Measurements from ENCODE around the gene RIC1.
"Not testable (repeated sequence)": the region's sequence is repeated elsewhere in the genome, so short reads cannot be mapped to it uniquely, and the experiment has no call there.

Gene RIC1

GRCh38 chr9:5675046-5675445, 46.1 kb downstream of the RIC1 start:
- DNase-seq: not testable (repeated sequence)

DNA sequence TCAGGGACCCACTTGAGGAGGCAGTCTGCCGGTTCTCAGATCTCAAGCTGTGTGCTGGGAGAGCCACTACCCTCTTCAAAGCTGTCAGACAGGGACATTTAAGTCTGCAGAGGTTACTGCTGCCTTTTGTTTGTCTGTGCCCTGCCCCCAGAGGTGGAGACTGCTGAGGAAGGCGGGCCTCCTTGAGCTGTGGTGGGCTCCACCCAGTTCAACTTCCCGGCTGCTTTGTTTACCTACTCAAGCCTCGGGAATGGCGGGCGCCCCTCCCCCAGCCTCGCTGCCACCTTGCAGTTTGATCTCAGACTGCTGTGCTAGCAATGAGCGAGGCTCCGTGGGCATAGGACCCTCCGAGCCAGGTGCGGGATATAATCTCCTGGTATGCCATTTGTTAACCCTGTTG, 54.7 kb downstream of the RIC1 start:
- not testable (repeated sequence) for DNase-seq

GRCh38 chr9:5684101-5684500, 55.2 kb downstream of the RIC1 start:
- no peak for DNase-seq

- no peak for DNase-seq
Measured at GRCh38 chr9:5688109-5688508, 59.2 kb downstream of the RIC1 start.

GRCh38 chr9:5690278-5690677, 61.4 kb downstream of the RIC1 start:
- no peak for DNase-seq

GRCh38 chr9:5695860-5696259, 67.0 kb downstream of the RIC1 start:
- DNase-seq: no peak

GRCh38 chr9:5696884-5697283, 68.0 kb downstream of the RIC1 start:
- no peak for DNase-seq

GRCh38 chr9:5698004-5698403, 69.1 kb downstream of the RIC1 start:
- DNase-seq: no peak

- DNase-seq: no peak
Measured at GRCh38 chr9:5698810-5699556, 70.1 kb downstream of the RIC1 start.

DNA sequence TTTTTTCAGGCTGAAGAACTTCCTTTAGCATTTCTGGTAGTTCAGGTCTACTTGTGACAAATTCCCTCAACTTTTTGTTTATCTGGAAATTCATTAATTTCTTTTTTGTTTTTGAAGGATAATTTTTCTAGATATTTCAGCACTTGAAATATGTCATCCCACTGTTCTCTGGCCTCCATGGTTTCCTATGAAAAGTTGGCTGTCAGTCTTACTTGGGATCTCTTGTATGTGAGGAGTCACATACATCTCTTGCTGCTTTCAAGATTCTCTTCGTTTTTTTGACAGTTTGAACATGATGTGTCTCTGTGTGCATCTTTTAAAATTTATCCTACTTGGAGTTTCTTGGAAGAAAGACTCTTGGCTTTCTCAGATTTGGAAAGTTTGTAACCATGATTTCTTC, 79.5 kb downstream of the RIC1 start:
- DNase-seq: no peak

DNA sequence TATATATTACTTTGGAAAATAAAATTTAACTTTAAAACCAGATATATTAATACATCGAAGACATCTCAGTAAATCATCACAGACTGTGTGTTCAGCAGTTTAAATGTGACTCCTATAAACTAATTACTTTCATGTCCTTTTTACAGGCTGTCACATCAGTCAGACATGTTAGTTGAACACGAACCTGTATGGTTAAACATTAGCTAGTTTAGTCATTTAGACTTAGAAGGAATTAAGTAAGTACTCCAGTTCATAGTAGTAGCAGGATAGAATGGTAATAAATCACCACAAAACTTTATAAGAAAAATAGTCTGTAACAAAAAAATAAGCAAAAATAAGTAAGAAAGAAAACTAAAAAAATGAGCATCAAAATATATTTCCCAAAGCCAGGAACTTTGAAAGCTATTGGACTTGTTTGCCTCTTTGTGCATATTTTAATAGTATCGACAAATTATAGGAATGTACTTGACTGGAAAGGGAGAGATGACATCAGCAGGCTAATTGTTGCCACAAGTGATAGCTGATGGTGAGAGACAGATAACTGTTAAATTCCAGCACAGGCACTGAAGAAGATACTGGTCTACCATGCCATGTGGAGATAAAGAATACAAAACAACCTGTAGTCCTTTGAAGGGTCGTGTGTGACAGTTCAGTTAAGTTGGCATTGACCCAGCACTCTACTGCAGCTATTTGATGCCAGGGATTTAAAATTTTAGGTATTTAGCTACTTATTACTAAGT, 83.9 kb downstream of the RIC1 start:
- no peak for DNase-seq

- DNase-seq: no peak
Measured at GRCh38 chr9:5714501-5715401, 85.8 kb downstream of the RIC1 start.

DNA sequence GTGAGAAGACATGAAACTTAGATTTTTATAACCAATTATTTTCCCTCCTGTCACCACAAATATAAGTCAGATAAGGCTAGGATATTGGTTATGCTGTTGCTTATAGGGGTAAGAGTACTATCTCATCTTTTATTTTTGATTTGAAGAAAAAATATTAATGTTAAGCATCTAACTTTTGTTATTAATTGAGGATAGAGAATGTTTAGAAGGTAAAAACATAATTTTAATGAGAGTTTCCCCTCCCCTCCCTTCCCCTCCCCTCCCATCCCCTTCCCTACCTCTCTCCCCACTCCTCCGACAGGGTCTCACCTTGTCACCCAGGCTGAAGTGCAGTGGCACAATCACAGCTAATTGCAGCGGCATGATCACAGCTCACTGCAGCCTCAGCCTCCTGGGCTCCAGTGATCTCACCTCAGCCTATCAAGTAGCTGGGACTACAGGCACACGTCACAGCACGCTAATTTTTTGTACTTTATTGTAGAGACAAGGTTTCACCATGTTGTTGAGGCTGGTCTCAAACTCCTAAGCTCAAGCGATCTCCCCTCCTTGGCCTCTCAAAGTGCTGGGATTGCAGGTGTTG, 86.7 kb downstream of the RIC1 start:
- no peak for DNase-seq

DNA sequence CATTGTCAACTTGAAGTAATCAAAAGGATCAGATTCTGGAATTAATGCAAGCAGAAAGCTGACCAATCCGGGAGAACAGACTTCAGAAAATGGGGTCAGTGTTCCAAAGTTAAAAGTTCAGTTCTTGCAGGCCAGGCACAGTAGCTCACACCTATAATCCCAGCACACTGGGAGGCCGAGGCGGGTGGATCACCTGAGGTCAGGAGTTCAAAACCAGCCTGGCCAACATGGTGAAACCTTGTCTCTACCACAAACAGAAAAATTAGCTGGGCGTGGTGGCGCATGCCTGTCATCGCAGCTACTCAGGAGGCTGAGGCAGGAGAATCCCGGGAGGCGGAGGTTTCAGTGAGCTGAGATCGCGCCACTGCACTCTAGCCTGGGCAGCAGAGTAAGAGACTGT, 88.5 kb downstream of the RIC1 start:
- not testable (repeated sequence) for DNase-seq

DNA sequence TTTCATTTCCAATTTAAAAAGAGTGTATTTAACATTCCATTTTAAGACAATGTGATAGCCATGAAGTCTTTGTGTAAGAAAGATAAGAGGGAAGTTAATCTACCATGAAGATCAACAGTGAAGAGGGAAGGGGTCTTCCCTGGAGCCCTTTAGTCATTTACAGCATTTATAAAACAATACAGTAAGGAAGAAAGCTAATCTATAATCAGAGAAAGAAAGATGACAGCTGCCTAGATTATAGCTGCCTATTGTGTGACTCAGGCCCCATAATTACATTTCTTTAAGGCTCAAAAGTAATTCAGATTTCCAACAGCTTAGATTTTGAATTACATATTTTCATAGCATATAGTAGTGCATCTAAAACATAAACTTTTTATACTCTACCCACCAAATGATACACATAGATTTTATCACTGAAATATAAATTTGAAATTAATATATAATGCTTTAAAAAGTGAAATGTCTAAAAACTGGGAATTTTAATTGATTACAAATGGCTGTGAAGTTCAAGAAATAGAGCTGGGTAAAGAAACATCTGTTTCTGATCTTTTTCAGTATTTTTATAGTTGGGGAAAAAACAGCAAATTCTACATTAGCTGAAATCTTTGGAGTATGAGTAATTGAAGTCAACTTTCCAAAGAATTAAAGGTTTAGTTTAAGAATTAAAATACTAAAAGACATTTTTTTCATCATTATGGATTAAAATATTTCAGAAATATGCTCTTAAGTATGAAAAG, 89.6 kb downstream of the RIC1 start:
- no peak for DNase-seq

DNA sequence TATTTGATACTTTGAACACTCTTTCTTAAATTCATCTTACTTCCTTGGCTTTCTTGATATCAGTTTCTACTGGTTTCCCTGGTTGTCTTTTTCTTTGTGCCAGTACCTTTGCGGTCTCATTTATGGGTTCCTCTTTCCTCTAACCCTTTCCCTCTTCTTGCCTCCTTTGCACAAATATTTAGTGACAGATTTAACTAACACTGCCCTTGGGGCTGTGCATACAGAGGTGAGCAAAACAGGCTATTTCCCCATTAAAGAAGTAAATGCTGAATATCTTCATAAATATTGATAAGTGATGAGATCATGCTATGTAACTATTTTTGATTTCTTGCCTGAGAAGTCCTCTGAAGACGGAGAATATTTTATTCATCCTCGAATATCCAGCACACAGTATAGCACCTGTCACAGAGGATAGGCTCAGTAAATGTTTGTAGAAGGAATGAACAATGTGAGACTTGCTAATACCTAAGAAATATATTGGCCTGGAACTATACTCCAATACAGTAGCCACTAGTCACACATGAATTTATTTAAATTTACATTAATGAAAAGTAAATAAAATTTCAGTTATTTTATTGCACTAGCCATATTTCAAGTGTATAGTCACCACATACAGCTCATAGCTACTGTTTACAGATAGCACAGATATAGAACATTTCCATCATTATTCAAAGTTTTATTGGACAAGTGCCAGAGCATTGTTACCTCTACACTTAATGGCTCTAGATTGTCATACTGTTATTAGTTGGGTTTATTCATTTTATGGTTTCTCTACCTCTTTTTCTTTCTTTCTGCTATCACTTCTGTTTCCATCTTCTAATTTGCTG, 90.4 kb downstream of the RIC1 start:
- DNase-seq: no peak

- DNase-seq: no peak
Measured at GRCh38 chr9:5720151-5720550, 91.2 kb downstream of the RIC1 start.

DNA sequence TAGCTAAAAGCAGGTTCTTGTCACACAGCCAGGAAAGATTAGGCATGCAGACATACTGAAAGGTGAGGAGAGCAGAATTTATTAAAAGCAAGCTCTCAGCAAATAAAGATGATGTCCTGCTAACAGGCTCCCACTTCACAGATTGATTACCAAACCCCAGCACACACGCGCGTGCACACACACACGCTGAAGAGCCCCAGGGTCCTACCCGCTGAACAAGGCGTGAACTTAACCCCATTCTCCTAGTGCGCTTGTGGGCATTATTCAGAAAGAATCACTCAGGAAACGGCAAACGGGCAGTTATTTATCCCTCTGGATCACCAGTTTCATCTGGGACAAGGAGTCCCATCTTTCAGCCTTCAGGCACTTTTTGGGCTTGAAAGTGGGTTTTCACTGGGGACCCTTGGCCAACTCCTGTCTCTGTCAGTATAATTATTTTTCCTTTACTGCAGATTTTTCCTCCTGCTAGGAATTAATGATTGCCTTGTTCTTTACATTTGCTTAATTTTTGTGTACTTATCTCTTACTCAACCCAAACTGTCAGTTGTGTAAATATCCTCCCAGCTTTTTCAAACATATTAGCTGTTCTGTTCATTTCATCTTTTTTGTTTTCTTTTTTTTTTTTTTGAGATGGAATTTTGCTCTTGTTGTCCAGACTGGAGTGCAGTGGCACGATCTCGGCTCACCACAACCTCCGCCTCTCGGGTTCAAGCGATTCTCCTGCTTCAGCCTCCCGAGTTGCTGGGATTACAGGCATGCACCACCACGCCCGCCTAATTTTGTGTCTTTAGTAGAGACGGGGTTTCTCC, 92.6 kb downstream of the RIC1 start:
- DNase-seq: no peak

- DNase-seq: not testable (repeated sequence)
Measured at GRCh38 chr9:5722679-5723078, 93.8 kb downstream of the RIC1 start.

DNA sequence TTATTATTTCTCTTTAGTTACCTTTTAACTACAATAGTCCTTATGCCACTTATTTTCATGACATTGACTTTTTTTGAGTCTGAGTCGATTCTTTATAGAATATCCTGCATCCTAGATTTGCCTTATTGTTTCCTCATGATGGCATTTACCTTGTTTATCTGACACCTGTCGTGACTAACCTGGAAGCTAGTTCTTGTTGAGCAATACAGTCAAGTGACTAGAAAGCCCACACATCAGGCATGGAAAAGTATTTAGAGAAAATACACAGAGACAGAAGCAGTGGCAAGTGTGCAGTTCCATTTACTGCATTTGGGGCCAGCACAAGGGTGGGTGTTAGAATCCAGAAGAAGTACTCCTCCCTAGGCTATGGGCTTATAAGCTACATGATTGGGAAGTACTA, 106.2 kb downstream of the RIC1 start:
- DNase-seq: no peak
